ENCODE results near the gene EXD3. TPM values are rescaled to one million over a fixed set of nuclear protein-coding genes. Genes with fewer than 3 reads are reported as not detected.

EXD3 gene
- total and polyA plus RNA-seq, 2 of the 13 experiments (the other 11 are each of a cell fraction or from before 2014, with no cell fraction given), result 2.7 to 4.8 TPM

- TF ChIP-seq MYNN (CRISPR knock-in tag; IDR thresholded peaks at IDR 0.05; ENCODE audit: low read depth) (no peak), SALL2 (CRISPR knock-in tag; IDR thresholded peaks at IDR 0.05) (no peak), POLR2AphosphoS5 (IDR thresholded peaks at IDR 0.05; ENCODE audit: low read depth, low read length) (no peak), TFDP2 (CRISPR knock-in tag; IDR thresholded peaks at IDR 0.05) (no peak; the same call in 1 of the 2 replicates), NAIF1 (CRISPR knock-in tag; IDR thresholded peaks at IDR 0.05; ENCODE audit: borderline replicate concordance) (no peak), RARG (CRISPR knock-in tag; IDR thresholded peaks at IDR 0.05; ENCODE audit: low read depth) (no peak), ZNF546 (CRISPR knock-in tag; conservative IDR thresholded peaks at IDR 0.05) (no peak), BCL6 (CRISPR knock-in tag; IDR thresholded peaks at IDR 0.05) (no peak), ZNF329 (CRISPR knock-in tag; IDR thresholded peaks at IDR 0.05; ENCODE audit: low read depth) (no peak), NR2F6 (IDR thresholded peaks at IDR 0.05) (no peak), NR2F6 (CRISPR knock-in tag; IDR thresholded peaks at IDR 0.05) (no peak), PLRG1 (conservative IDR thresholded peaks at IDR 0.05) (no peak), HHEX (CRISPR knock-in tag; IDR thresholded peaks at IDR 0.05) (no peak), SP1 (IDR thresholded peaks at IDR 0.05) (no peak), SP1 (CRISPR knock-in tag; IDR thresholded peaks at IDR 0.05) (no peak), ARID4A (CRISPR knock-in tag; IDR thresholded peaks at IDR 0.05; ENCODE audit: borderline replicate concordance) (no peak; the same call in 1 of the 2 replicates), ATF7-NPFF (CRISPR knock-in tag; IDR thresholded peaks at IDR 0.05; ENCODE audit: low read depth) (no peak), PAWR (CRISPR knock-in tag; IDR thresholded peaks at IDR 0.05; ENCODE audit: borderline replicate concordance) (no peak), SP2 (CRISPR knock-in tag; IDR thresholded peaks at IDR 0.05) (no peak), ZNF614 (CRISPR knock-in tag; IDR thresholded peaks at IDR 0.05; ENCODE audit: borderline replicate concordance) (no peak), REST (IDR thresholded peaks at IDR 0.05; ENCODE audit: borderline replicate concordance in 1 of 2, low read depth in 1 of 2, low read length in 2 of 2) (no peak)
These were observed 36.8 kb upstream of the EXD3 start (continued) for GRCh38 chr9:137459601-137460362.
